Karpas-422 (cell line): ENCODE data around the gene FAM171A1. TPM values are rescaled to one million over a fixed set of nuclear protein-coding genes. Genes with fewer than 3 reads are reported as not detected.
"Not testable (repeated sequence)": the region's sequence is repeated elsewhere in the genome, so short reads cannot be mapped to it uniquely, and the experiment has no call there.

ENCODE experiments used
- DNase-seq: peaks from one replicate; pipeline ENCODE4 v3.0.0-alpha.2; 2015
- H2AFZ ChIP-seq: fragments of 200-600 bp; sonication (generic); 2 replicates; pipeline ENCODE4 v1.6.1; 2014; ENCODE audit warnings: antibody characterized with exemption, low read length, mixed read lengths
- H3K27ac ChIP-seq: fragments of 200-600 bp; sonication (generic); 2 replicates; pipeline ENCODE4 v1.5.1; 2014; ENCODE audit warnings: mild to moderate bottlenecking, low read length, moderate library complexity
- H3K27me3 ChIP-seq: fragments of 200-600 bp; sonication (generic); 2 replicates; pipeline ENCODE4 v1.6.1; 2014; ENCODE audit warnings: low read length, mixed read lengths
- H3K36me3 ChIP-seq: fragments of 200-600 bp; sonication (generic); 2 replicates; pipeline ENCODE4 v1.6.1; 2014; ENCODE audit warnings: low read length, mixed read lengths; ENCODE audit not compliant: insufficient read depth
- H3K4me1 ChIP-seq: fragments of 200-600 bp; sonication (generic); 2 replicates; pipeline ENCODE4 v1.6.1; 2014; ENCODE audit warnings: mild to moderate bottlenecking, low read length, mixed read lengths
- H3K4me2 ChIP-seq: fragments of 200-600 bp; sonication (generic); 2 replicates; pipeline ENCODE4 v1.6.1; 2014; ENCODE audit warnings: low read length, low read depth, mild to moderate bottlenecking; ENCODE audit not compliant: poor library complexity, severe bottlenecking
- H3K4me3 ChIP-seq: fragments of 200-600 bp; sonication (generic); 2 replicates; pipeline ENCODE4 v1.5.1; 2014; ENCODE audit warnings: mild to moderate bottlenecking, antibody characterized with exemption, low read length, mixed read lengths
- H3K79me2 ChIP-seq: fragments of 200-600 bp; sonication (generic); 2 replicates; pipeline ENCODE4 v1.6.1; 2014; ENCODE audit warnings: mild to moderate bottlenecking, low read length, mixed read lengths
- H3K9ac ChIP-seq: fragments of 200-600 bp; sonication (generic); 2 replicates; pipeline ENCODE4 v1.6.0; 2014; ENCODE audit warnings: low read length
- H3K9me2 ChIP-seq: fragments of 200-600 bp; sonication (generic), shearing (Covaris generic); replicated peaks from 2 replicates; pipeline ENCODE4 v1.6.0; 2014; ENCODE audit warnings: mild to moderate bottlenecking, low read length, moderate library complexity; ENCODE audit not compliant: insufficient read depth
- H3K9me3 ChIP-seq: fragments of 300-700, 200-600 bp; sonication (generic); 2 replicates; pipeline ENCODE4 v1.6.1; 2014; ENCODE audit warnings: low read length, mixed read lengths
- H4K20me1 ChIP-seq: fragments of 200-600 bp; sonication (generic); 2 replicates; pipeline ENCODE4 v1.6.1; 2014; ENCODE audit warnings: mild to moderate bottlenecking, antibody characterized with exemption, low read length, low read depth; ENCODE audit not compliant: insufficient read depth
- total RNA-seq: library from RNA; depleted of rRNA; stranded (reverse); fragments of >200 nt; shearing (Covaris generic); gene quantifications from 2 replicates; pipeline ENCODE4 v1.2.3, GENCODE V29; 2014; ENCODE audit warnings: low replicate concordance

FAM171A1 gene
- total RNA-seq, 1 experiment from 2014 or later, result not detected

DNA sequence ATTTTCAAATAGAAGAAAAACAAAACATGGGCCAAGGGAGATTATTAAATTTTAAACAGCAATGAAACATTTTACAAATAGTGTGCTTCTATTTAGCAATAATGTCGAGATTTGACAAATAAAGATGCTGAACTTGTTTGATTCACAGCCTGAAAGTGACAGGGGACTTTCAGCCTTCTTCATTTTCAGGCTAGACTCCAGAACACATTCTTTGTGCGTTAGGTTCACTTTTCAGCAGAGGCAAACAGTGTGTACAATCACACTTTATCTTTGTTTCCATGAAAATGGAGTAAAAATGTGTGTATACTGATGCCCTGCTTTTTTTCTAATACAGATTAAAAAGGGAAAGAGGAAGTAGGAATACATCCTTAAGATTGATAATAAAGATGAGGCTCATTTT lies 35.6 kb downstream of the FAM171A1 start:
- Histone ChIP-seq H3K4me2 (no peak overlapping the region), H3K9me2 (no peaks in the 10 kb centered on the region), H3K4me3 (no peak overlapping the region), H3K4me1 (no peaks in the 10 kb centered on the region), H3K9me3 (no peaks in the 10 kb centered on the region), H4K20me1 (no peaks in the 10 kb centered on the region), H3K27me3 (no peaks in the 10 kb centered on the region), H3K36me3 (no peaks in the 10 kb centered on the region), H3K9ac (no peak overlapping the region), H3K27ac (no peak overlapping the region), H3K79me2 (no peaks in the 10 kb centered on the region), H2AFZ (no peak overlapping the region)
- DNase-seq, result no peak

DNA sequence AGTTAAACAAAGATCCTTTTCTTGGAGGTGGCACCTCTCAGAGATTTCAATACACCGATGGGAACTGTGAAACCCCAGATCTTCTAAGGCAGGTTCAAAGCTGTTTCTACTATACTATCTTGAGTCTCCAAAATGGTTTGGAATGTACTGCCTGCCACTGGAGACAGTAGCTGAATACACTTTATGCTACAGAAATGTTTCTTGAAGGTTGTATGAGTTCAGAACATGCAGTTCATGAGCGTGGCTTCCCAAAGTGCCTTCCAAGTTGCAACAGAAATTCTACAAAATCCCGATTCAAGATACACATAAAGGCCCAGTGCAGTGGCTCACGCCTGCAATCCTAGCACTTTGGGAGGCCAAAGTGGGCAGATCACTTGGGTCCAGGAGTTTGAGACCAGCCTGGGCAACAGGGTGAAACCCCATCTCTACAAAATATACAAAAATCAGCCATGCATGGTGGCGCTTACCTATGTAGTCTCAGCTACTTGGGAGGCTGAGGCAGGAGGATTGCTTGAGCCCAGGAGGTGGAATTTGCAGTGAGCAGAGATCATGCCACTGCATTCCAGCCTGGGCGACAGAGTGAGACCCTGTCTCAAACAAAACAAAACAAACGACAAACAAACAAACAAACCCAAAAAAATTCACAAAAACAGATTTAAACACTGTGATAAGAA lies 36.3 kb downstream of the FAM171A1 start:
- H3K4me1 ChIP-seq, result no peaks in the 10 kb centered on the region
- no peak overlapping the region for H3K9ac ChIP-seq

DNA sequence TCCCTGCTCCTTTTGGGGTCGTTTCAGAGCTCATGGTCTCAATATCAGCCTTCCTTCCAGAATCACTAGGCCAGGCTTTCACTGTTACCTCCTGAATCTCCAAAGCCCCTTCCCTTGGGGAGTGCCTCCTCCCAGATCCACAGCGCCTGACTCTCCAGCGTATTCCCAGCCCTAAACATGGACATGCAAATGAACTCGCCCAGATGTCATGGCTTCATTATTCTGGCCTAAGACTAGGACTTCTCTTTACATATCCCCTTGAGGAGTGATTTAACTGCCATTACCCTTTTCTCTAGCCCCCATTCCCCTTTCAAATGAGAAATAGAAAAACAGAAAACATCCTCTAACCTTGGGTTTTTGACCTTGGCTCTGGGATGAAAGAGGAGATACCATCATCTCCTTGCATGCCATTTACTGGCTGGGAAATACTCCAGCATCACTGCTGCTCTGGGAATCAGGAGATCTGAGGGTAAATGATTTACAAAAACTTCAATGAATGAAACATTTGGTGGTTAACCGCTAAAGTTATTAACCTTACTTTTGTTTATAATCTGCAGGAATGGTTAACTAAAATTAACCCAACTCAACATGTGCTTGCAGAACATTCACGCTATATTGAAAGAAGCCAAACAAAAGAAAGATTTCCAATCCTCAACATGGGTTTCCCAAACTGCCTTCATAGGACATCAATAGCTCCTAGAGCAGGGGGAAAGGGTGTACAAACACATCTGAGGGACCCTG lies 37.0 kb downstream of the FAM171A1 start:
- Histone ChIP-seq H2AFZ (no peak overlapping the region), H3K4me2 (no peak overlapping the region), H3K79me2 (no peaks in the 10 kb centered on the region)

More for the DNA sequence above, 36.3 kb downstream of the FAM171A1 start:
- Histone ChIP-seq H3K27ac (no peak overlapping the region), H3K79me2 (no peaks in the 10 kb centered on the region), H3K27me3 (no peaks in the 10 kb centered on the region), H3K36me3 (no peaks in the 10 kb centered on the region), H3K9me2 (no peaks in the 10 kb centered on the region), H4K20me1 (no peaks in the 10 kb centered on the region), H3K4me3 (no peak overlapping the region), H2AFZ (no peak overlapping the region), H3K4me2 (no peak overlapping the region), H3K9me3 (no peaks in the 10 kb centered on the region)
- no peak for DNase-seq

DNA sequence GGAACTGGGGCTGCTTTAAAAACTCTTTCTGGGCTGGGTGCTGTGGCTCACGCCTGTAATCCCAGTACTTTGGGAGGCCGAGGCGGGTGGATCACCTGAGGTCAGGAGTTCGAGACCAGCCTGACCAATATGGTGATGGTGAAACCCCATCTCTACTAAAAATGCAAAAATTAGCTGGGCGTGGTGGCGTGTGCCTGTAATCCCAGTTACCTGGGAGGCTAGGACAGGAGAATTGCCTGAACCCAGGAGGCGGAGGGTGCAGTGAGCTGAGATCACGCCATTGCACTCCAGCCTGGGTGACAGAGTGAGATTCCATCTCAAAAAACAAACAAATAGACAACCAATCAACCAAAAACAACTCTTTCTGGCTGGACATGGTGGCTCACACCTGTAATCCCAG lies 37.9 kb downstream of the FAM171A1 start:
- DNase-seq, H3K4me1 ChIP-seq, H2AFZ ChIP-seq, H3K4me2 ChIP-seq, H3K27ac ChIP-seq, H3K79me2 ChIP-seq, H3K4me3 ChIP-seq, H3K9me3 ChIP-seq, H3K27me3 ChIP-seq, H4K20me1 ChIP-seq, H3K9ac ChIP-seq, H3K9me2 ChIP-seq, H3K36me3 ChIP-seq: not testable (repeated sequence)

More for the DNA sequence above, 37.0 kb downstream of the FAM171A1 start:
- Histone ChIP-seq H3K9ac (no peak overlapping the region), H3K9me2 (no peaks in the 10 kb centered on the region), H3K36me3 (no peaks in the 10 kb centered on the region), H4K20me1 (no peaks in the 10 kb centered on the region), H3K9me3 (no peaks in the 10 kb centered on the region), H3K27ac (no peak overlapping the region), H3K27me3 (no peaks in the 10 kb centered on the region), H3K4me3 (no peak overlapping the region), H3K4me1 (no peaks in the 10 kb centered on the region)
- no peak for DNase-seq

DNA sequence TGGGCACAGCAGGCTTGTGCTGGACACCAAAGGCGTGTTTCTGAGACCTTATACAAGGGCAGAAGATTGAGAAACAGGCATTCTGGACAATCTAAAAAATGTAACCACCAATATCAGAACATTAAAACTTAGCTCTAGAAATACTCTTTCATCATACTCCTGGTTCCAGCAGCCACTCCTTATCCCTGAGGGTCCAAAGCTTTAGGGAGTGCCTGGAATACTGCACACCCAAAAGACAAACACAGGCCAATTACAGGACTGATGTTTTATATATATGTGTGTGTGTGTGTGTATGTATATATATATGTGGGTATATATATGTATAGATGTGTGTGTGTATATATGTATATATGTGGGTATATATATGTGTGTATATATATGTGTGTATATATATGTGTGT lies 39.6 kb downstream of the FAM171A1 start:
- Histone ChIP-seq H3K9me2 (no peaks in the 10 kb centered on the region), H2AFZ (no peak overlapping the region), H3K9ac (no peak overlapping the region), H3K36me3 (no peaks in the 10 kb centered on the region), H3K27ac (no peak overlapping the region), H3K79me2 (no peaks in the 10 kb centered on the region), H3K4me1 (no peaks in the 10 kb centered on the region), H3K4me2 (no peak overlapping the region), H3K4me3 (no peak overlapping the region), H3K9me3 (no peaks in the 10 kb centered on the region), H4K20me1 (no peaks in the 10 kb centered on the region), H3K27me3 (no peaks in the 10 kb centered on the region)
- DNase-seq, result no peak

DNA sequence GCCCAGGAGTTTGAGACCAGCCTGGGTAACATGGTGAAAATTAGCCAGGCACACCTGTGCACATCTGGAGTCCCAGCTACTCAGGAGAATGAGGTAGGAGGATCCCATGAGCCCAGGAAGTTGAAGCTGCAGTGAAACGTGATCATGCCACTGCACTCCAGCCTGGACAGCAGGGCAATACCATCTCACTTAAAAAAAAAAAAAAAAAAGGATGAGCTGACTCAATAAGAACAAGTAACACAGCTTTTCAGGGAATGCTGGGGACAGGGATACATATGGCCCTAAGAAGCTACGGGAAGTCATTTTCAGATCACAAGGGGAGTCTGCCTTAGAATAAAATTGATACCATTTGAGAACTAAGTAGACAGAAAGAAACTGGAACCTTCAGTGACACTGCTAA lies 41.7 kb downstream of the FAM171A1 start:
- H3K4me3 ChIP-seq, result no peak overlapping the region
- no peak overlapping the region for H2AFZ ChIP-seq
- no peak overlapping the region for H3K4me2 ChIP-seq
- no peak overlapping the region for H3K27ac ChIP-seq
- H3K79me2 ChIP-seq, result no peaks in the 10 kb centered on the region
- no peaks in the 10 kb centered on the region for H3K9me2 ChIP-seq
- no peak overlapping the region for H3K9ac ChIP-seq
- no peaks in the 10 kb centered on the region for H3K9me3 ChIP-seq
- no peaks in the 10 kb centered on the region for H4K20me1 ChIP-seq
- no peaks in the 10 kb centered on the region for H3K27me3 ChIP-seq
- no peaks in the 10 kb centered on the region for H3K36me3 ChIP-seq
- DNase-seq, result no peak
- H3K4me1 ChIP-seq, result no peaks in the 10 kb centered on the region

DNA sequence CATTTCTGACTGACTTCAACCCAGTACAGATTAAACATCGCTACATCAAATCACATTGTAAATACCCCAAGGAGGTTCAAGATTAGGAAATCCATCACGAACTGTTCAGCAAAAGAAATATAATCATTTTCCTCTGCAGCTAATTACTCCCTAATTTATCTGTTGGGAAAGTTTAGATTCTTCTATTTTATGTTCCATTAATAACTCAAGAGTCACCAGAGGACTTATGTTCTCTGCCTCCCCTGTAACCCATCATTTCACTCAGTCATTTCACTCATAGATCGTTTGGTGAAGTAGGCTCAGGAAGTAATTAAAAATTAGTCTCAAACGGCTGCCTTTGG lies 45.2 kb downstream of the FAM171A1 start:
- Histone ChIP-seq H3K27me3 (no peaks in the 10 kb centered on the region), H3K79me2 (no peaks in the 10 kb centered on the region), H3K9me3 (no peaks in the 10 kb centered on the region), H3K4me2 (no peak overlapping the region), H3K9me2 (no peaks in the 10 kb centered on the region), H3K9ac (no peak overlapping the region), H4K20me1 (no peaks in the 10 kb centered on the region), H3K36me3 (no peaks in the 10 kb centered on the region), H2AFZ (no peak overlapping the region), H3K27ac (no peak overlapping the region), H3K4me3 (no peak overlapping the region), H3K4me1 (no peaks in the 10 kb centered on the region)
- DNase-seq, result no peak

DNA sequence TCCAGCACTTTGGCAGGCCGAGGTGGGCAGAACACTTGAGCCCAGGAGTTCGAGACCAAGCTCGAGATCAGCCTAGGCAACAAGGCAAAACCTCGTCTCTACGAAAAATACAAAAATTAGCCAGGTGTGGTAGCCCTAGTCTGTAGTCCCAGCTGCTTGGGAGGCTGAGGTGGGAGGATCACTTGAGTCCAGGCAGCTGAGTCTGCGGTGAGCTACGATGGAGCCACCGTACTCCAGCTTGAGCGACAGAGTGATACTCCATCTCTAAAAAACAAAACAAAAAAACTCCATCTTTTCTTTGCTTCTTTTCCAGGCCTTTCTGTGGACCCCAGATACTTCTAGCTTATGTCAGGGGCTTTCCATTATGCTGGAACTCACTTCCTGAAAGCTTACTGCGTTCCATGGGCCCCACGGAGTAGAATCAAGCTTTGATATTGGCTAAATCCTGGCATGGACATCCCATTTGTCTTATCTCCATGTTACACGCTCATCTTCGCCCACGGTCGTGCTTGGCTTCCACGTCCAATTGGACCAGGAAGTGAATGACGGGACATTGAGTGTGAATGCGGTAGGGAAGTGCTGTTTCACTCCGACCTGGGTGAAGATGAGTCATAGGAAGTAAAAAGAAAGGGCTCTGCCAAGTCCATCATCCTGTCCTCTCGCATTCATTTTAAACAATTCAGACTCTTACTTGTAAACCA lies 45.7 kb downstream of the FAM171A1 start:
- Histone ChIP-seq H4K20me1 (no peaks in the 10 kb centered on the region), H3K79me2 (no peaks in the 10 kb centered on the region), H3K27ac (no peak overlapping the region), H3K9me2 (no peaks in the 10 kb centered on the region), H2AFZ (no peak overlapping the region), H3K9ac (no peak overlapping the region), H3K36me3 (no peaks in the 10 kb centered on the region), H3K4me3 (no peak overlapping the region), H3K9me3 (no peaks in the 10 kb centered on the region), H3K4me2 (no peak overlapping the region), H3K4me1 (no peaks in the 10 kb centered on the region), H3K27me3 (no peaks in the 10 kb centered on the region)
- DNase-seq, result no peak
